HG03196 (cell line): ENCODE measurements around the gene GLI2.

Source experiments
- ATAC-seq: cut with Tn5 transposase; IDR thresholded peaks from one replicate; pipeline ENCODE4 v1.9.1; 2021; ENCODE audit not compliant: unreplicated experiment

GLI2 gene

DNA sequence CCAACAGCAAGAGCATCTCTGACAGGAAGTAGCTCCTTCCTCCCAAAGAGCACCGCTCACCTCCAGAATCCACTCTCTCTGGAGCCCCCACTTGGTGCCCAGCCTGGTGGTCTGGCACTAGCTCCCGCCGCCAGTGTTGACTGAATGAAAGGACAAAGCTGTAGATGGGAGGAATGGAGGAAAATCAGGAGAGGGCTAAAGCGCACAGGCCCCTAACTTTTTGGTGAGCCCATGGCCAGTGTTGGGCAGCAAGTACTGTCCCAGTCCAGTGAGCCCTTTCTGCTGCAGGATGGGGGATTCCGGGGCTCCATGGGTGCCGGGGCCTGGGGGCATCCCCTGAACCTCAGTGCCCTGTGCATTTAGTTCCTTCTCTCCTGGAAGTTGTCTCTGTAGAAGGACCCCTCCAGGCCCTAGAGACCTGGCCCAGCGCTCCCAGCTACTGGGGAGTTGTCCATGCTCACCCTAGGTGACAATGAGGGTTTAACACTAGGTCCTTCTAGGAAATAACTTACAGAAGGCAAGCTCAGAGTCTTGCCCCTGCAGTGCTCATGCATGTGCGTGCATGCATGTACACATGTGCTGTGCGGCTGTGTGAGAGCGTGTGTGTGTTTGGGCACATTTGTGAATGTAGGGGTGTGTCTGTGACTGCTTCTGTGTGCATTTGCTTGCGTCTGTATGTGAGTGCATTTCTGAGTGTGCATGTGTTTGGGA, 33.6 kb downstream of the GLI2 start:
- ATAC-seq = no peak

DNA sequence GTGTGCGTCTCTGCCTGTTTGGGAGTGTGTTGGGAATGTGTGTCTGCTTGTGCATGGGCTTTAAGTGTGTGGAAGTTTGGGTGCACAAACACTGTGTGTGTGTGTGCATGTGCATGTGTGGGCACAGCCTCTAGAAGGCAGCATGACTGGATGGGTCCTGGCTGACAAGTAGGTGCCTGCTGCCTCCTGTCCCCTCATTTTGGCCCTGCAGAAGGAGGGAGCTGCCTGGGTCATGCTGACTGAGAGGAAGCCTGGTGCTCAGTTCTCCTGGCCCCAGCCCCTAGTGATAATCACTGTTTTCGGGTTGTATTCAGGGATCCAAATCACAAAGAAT, 34.1 kb downstream of the GLI2 start:
- no peak for ATAC-seq

DNA sequence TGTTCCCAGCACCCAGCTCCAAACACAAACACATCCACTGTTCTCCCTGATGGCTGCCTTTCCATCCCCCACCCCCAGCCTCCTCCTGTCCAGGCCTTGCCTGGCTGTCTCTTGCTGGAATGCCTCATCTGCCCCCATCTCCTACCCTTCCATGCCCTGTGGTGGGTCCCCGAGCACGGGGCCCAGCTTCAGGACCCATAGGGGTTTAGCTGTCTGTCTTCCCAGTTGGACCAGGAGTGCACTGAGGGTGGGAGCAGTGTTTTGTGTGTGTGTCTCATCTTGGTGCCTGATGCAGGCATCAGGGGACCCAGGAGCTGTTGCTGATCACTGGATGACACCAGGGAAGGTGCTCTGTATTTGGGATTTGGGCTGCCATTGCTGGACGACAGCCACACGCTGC, 34.5 kb downstream of the GLI2 start:
- no peak for ATAC-seq

DNA sequence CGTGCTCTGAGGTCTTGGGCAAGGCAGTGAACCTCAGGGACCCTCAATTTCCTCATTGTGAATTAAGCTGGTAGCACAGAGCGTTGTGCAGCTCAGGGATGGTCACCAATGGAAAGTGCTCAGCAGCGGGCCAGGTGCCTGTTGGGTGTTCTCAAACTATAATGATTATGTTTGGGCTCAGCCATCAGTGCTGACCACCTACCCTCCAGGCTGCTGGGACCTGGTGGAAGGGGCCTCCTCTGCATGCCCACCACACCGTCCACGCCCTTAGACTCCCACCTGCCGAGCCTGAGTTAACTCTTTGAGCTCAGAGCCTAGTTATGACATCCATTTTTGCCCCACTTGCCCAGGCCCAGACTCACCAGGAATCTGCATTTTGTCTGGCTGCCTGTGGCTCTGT, 35.0 kb downstream of the GLI2 start:
- no peak for ATAC-seq

DNA sequence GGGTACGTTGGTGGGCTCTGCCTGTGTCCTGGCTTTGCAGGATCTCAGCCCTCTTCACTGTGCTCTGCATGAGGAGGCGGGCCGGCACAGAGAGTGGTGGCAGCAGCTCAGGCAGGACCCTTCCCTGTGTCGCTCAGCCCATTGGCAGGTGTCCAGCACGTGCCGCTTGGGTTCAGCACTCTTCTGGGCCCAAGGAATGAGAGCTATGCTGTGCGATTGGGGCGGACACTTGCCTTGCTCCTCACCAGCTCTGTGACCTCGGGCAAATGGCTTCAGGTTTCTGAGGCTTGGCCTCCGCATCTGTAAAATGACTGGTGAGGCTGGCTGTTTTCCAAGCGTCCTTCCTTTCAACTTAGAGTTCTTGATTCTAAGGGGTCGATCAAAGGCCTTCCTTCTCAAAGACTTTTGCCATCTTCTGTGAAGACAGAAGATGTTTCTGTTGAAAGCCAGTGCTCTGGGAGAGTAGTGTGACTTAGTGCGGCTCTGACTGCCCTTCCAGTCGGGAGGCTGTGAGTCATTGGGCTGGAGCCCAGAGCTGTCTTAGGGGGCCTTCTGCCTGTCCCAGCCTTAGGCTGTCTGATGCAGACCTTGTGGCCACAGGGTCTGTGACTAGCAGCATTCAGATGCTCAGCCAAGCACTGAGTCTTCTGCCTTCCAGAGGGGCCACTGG, 35.6 kb downstream of the GLI2 start:
- ATAC-seq = no peak

DNA sequence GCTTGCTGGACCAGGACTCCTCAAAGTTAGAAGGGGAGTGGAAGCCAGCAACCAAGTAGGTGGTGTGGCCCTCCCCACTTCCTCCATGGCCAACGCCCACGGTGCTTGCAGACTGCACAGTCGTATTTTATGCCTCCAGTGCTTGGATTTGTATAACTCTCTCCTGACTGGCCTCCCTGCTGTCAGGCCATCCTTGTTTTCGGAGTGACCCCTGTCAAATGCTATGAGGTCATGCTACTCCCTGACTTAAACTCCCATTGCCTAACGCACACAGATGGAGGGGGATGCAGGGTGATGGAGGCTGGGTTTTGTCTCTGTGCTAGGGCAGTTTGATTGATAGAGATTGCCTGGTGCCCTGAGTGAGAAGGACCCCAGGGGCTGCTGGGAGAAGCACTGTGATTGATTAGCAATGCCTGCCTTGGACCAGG, 36.1 kb downstream of the GLI2 start:
- no peak for ATAC-seq

DNA sequence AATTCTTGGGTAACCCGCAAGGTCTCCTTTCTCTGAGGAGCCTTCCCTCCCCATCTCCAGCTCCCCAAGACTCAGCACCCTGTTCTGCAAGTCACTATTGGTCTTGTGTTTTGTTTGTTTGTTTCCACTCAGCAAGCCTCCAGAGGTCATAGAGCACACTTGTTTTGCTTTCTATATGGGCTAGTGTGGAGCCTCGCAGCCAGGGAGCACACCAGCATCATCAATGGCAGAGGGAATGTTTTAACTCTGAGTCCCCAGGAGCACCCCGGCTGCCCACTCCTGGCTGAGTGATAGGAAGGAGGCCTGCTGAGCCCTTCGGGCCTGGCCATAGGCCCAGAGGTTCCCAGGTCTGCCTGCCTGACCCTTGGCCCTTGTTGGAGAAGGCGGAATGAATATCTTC, 36.6 kb downstream of the GLI2 start:
- ATAC-seq = no peak

DNA sequence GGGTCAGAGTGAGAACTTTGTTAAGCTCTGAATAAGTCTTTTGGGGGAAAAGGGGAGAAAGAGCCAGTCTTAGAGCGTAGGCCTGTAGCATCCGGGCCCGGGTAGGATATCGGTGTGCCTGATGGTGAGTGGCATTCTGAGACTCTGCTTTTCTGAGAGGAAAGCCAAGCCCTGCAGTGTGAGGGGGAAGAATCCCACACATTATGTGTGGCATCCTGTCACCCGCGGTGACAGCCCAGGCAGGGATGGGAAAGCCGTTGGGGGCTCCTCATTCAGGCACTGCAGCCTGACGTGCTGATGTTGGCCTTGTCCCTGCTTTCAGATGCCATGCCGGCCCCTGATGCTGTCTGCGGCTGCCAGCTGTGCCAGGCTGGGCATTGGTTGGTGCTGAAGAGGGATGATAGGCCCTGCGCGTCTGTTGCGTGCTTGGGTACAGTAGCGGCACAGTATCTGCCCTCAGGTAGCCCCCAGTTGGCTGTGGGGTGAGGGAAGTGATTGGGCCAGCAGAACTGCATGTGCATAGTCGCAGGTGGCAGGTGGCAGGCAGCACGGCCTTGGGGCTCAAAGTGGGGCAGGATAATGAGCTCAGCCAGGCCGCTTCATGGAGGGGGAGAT, 37.6 kb downstream of the GLI2 start:
- ATAC-seq = no peak

DNA sequence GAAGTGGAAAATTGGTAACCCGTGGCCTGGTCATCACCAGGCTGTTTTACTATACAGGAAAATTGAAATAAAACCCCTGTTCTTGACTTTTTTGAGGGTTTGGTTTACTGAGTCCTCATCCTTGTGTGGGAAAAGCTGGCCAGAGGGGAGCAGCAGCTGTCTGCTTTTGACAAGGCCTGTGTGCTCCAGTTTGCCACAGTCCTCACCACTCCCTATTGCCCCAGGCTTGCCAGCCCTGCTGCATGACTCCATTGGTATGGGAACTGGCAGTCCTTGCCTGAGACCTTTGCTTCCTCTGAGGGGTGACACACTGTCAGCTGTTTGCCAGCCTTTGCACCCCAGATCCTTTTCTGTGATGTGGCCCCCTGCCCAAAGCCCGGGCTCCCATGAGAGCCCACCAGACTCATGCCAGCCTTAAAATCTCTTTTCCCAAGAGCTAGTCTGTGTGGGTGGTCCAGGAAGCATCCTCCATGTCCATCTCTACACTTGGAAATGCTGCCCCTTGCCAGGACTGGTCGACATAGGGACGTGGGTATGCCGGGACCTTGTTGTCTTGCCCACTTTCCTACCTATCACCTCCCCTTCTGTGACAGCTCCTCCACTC, 39.0 kb downstream of the GLI2 start:
- ATAC-seq = no peak

DNA sequence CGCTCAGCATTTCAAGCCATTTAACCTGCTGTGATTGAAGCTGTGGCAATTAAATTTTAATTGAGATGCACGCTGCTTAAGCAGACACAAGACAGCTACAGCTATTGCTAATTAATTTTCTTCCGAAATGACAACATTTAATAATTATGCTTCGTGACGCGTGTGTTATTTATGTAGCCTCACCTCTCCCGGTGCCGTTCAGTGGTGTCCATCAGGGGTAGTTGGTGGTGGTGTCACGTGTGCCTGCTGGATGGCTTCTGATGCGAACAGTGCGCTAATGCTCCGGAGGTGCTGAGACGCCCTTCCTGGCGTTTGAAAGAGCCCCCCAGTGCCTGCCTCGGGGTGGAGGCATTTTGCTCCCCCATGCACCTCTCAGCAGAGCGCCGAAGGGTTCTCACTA, 39.5 kb downstream of the GLI2 start:
- no peak for ATAC-seq

DNA sequence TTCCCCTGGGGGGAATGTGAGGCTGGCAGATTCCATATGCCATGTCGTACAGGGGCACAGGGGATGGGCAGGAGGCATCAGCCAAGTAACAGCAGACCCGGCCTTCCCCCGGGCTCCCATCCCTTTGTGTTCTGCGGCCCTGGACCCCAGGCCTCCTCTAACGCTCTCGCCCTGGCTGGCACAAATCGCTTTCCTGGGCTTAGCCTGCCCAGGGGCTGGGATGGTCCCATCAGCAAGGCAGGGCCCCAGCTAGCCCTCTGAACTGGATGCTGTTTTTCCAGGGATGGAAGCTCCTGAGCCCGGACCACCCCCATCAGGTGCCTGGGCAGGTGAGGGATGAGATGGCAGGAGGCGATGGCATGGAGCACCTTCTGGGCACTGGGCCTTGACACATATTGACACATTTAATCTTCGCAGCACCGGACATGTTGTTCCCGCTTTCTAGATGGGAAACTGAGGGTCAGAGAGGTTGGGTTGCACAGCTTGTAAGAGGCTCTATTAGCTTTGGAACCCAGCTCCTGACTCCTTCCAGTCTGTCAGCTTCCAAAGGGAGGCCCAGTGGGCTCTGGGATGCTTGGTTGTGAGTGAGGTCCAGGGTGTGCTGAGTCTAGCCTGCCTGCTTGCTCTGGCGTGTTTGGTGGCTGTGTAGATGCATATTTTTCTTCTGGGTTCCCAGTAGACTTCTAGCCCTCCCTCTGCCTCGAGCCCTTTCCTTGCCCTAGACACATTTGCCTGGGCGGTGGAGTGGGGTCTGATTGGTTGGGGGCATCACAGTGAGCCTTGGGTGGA, 40.3 kb downstream of the GLI2 start:
- ATAC-seq = no peak

DNA sequence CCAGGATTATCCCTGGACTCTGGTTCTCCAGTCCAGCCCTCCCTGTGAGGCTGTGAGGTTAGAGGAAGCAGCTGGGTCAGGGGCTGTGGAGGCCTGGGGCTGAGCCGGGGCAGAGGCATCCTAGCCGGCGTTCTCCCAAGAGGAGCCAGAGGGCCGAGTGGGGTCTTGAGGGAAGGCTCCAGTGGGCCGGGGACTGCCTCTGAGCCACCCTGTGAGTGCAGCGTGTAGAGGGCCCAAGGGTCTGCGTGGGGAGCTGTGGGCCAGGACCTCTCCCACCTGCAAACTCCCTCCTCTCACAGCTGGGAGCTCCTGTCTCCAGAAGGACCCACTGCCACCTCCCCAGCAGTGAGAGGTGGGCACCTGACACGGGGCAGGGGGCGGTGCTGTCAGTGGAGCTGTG, 41.0 kb downstream of the GLI2 start:
- no peak for ATAC-seq

DNA sequence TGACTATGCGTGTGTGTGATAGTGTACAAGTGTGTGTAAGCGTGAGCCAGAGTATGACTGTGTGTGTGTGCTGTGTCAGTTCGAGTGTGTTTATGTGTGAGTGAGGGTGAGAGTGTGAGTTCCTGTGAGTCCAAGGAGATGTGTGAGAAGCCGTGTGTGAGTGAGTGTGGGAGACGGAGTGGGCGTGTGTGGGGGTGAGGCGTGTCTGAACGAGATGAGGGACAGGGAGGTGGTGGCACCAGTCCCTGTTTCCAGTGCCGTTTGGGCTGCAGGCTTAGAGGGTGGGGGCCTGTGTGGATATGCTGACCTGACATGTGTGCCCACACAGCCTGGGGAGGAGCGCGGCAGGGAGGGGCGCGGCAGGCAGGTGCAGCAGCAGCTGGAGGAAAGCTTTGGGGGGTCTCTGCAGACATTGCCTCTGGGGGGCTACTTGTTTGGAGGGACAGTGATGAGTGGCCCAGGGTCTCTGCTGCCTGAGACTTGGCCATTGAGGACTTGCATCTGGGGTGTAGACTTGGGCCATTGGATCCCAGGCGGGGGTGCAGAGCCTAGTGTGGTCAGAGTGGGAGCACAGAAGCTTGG, 41.6 kb downstream of the GLI2 start:
- ATAC-seq = no peak

DNA sequence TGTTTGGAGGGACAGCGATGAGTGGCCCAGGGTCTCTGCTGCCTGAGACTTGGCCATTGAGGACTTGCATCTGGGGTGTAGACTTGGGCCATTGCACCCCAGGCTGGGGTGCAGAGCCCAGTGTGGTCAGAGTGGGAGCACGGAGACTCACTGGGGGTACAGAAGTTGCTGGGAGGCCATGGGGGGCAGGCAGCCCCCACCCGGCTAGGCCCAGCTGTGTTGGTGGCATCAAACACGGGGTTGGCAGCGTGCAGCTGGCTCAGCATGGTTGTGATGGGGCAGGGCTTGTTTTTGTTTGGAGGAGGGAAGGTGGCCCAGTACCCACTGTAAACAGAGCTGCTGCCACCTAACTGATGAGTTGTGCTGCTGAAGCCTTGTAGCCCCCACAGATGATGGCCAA, 42.1 kb downstream of the GLI2 start:
- ATAC-seq = no peak

DNA sequence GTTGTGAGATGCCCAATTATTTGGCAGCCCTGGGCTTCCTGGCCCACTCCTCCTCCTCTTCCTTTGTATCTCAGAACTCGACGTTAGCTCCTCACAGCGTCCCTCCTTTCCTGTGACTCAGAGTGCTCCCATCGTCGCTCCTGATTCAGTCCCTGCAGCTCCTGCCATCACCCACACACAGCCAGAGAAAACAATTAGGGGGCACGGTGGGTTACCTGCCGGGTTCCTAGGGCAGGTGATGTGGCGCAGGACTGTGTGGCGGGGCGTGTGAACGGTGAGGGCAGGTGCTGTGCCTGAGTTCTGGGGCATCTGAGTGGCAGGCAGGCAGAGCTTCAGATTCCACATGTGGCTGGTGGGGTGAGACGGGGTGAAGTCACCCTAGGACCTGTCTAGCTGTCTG, 42.6 kb downstream of the GLI2 start:
- no peak for ATAC-seq

DNA sequence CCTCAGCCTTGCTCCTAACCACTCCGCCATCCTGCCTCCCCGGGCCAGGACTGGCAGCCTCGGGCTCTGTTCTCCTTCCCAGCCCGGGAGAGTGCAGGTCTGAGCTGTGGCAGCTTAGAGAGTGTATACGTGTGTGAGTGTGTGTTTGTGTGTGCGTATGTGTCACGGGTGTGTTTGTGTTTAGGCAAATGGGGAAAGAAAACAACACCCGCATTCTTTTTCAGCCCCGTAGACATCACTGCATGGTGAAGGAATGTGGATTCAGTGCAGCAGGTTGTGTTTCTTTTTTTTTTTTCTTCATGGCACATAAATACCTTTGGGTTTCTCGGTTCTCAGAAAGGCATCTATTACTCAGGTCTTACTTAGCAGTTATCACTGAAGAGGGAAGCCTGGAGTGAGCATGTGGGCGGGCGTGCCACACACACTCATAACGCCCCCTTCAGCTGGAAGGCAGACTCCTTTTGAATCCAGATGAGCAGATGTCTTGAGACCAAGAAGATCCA, 44.2 kb downstream of the GLI2 start:
- ATAC-seq = no peak

DNA sequence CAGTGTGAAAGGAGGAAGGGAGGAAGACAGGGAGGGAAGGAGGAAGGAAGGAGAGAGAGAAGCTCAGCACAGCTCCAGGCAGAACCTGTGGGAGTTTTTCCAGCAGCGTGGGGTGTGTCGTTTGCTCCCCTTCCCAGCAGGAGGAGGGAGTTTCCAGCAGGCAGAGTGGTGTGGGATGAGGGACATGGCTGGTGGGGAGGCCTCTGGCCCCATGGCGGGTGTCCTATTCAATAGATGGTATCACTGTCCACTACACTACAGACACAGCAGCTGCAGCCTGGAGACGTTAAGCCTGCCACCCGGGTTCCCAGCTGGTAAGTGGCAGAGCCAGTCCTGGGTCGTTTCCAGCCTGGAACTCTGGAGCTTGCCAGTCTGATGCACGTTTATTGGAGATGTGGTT, 44.7 kb downstream of the GLI2 start:
- no peak for ATAC-seq

DNA sequence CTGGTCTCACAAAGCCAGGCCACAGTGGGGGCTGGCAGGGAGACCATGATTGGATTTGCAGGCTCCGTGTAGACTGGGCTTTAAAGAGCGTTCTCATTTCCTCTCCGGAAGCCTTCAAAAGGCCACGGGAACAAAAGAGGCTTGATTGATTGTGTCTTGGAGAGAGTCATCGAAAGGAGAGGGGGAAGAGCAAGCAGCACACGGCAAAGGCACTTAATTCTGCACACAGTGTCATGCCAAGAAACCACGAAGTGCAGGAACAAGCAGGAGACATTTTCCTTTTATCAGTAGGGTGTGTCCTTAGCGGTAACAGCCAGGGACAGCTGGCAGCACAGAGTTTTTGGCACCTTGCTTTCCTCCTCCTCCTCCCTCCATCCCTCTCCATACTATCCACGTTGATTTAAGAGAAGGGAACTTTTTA, 47.7 kb downstream of the GLI2 start:
- no peak for ATAC-seq

DNA sequence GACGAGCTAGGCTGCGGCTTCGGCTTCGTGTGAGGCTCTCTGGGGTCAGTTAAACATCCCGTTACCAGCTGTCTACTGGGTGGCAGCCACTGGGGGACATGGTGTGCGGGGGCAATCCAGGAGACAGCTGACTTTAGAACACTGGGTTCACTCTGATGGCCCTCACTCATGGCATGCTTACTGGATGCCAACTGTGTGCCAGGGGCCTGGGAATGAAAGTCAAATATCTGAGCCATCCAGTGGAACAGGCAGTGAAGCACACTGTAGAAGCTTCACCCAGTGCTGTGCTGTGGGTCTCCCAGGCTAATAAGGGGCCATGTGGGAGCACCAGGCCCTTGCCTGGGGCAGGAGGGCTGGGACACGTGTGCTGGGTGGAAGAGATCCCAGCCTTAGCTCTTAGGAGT, 48.3 kb downstream of the GLI2 start:
- no peak for ATAC-seq
